GM19324 (cell line): ENCODE results near the gene S100A1.

Source experiments
- ATAC-seq: cut with Tn5 transposase; IDR thresholded peaks from one replicate; pipeline ENCODE4 v1.9.1; 2021; ENCODE audit warnings: mild to moderate bottlenecking, moderate library complexity; ENCODE audit not compliant: unreplicated experiment, low FRiP score

The S100A1 gene

GRCh38 chr1:153678519-153679336 lies 50.5 kb downstream of the S100A1 start, which contains the start of gene NPR1:
TSS of gene NPR1 (plus strand) at chr1:153678688. CDS start at chr1:153679109, 421 bp downstream.
- ATAC-seq = no peak

- no peak for ATAC-seq
These were observed 51.3 kb downstream of the S100A1 start for GRCh38 chr1:153679337-153680119.

GRCh38 chr1:153680120-153680403 lies 51.8 kb downstream of the S100A1 start:
- no peak for ATAC-seq
